ENCODE results near the gene TMEM200A. TPM values are rescaled to one million over a fixed set of nuclear protein-coding genes. Genes with fewer than 3 reads are reported as not detected.

TMEM200A gene
- total RNA-seq, 1 experiment from 2014 or later = 22.9 TPM

- TF ChIP-seq CTCF (IDR thresholded peaks at IDR 0.05 in 2 of 3, conservative IDR thresholded peaks at IDR 0.05 in 1 of 3; ENCODE audit: borderline replicate concordance in 1 of 3, insufficient read depth in 1 of 3, low read depth in 2 of 3, low read length in 2 of 3) = peak; percentile 70 to 85 (median 76)
- no peak for TF ChIP-seq ZBTB33 (IDR thresholded peaks at IDR 0.05; ENCODE audit: extremely low read depth, insufficient replicate concordance, low read length)
These were observed at the start of gene TMEM200A (continued) for GRCh38 chr6:130365166-130366106.

GRCh38 chr6:130320908-130321307 lies 44.9 kb upstream of the TMEM200A start:
- intact Hi-C loops (cut with micrococcal nuclease) = loop anchor here (5.0 kb wide), 3 partner anchors 356 to 521 kb away; no protein-coding TSS in a partner anchor
- no peaks in the 10 kb centered on the region for H3K9me2 ChIP-seq (ENCODE audit: insufficient read depth)
- H2AFZ ChIP-seq (ENCODE audit: low read depth, low read length, poor library complexity, severe bottlenecking) = no peak overlapping the region
- no peak overlapping the region for H3K9ac ChIP-seq (ENCODE audit: low read length)
- ChIA-PET RAD21 (ENCODE audit: low non-redundant PET in 1 of 2, low total read pairs in 2 of 2, uncharacterized antibody in 2 of 2, unreplicated experiment in 2 of 2) (interaction anchor here in 1 of 2 experiments (1.9 kb wide), 1 partner anchor 377 kb away, joined by 5 read pairs; no protein-coding TSS in a partner anchor), CTCF (interaction anchor here (1.1 to 2.3 kb wide), 3 partner anchors 12 to 378 kb away, joined by 3 to 31 read pairs (median 3); partner anchors contain the start of gene TMEM200A), POLR2A (no interaction called here)
- no peak overlapping the region for H3K4me2 ChIP-seq (ENCODE audit: low read length)
- H3K79me2 ChIP-seq (ENCODE audit: insufficient read depth, low read length) = no peaks in the 10 kb centered on the region
- H3K4me3 ChIP-seq (replicated peaks in 1 of 2; ENCODE audit: low read depth in 1 of 2, low read length in 2 of 2) = no peak overlapping the region
- no peak for DNase-seq (ENCODE audit: low read depth, low spot score)
- ATAC-seq = no peak
- H3K36me3 ChIP-seq (ENCODE audit: control insufficient read depth in 1 of 2, insufficient read depth in 2 of 2, low read length in 2 of 2) = no peaks in the 10 kb centered on the region
- no peaks in the 10 kb centered on the region; a peak in 1 of 4 replicates for H3K4me1 ChIP-seq (ENCODE audit: control insufficient read depth in 1 of 2, insufficient read depth in 2 of 2, low read length in 2 of 2)
- H4K20me1 ChIP-seq (ENCODE audit: insufficient read depth) = no peaks in the 10 kb centered on the region
- no peaks in the 10 kb centered on the region for H3K27me3 ChIP-seq (ENCODE audit: insufficient read depth, low read length)
- H3K27ac ChIP-seq (ENCODE audit: low read depth, low read length) = no peak overlapping the region
- no peaks in the 10 kb centered on the region for H3K9me3 ChIP-seq (ENCODE audit: control insufficient read depth in 1 of 2, insufficient read depth in 1 of 2, low read depth in 1 of 2, low read length in 2 of 2)
- no TSS peak for BruUV-seq (replicated peaks)
- TF ChIP-seq SRF (IDR thresholded peaks at IDR 0.05; ENCODE audit: low read depth) (no peak), SIN3A (IDR thresholded peaks at IDR 0.05; ENCODE audit: low read depth) (no peak), POLR2A (IDR thresholded peaks at IDR 0.05; ENCODE audit: borderline replicate concordance, extremely low read depth, insufficient read depth, insufficient read length) (no peak), FOSL1 (IDR thresholded peaks at IDR 0.05; ENCODE audit: low read depth) (no peak), EZH2 (IDR thresholded peaks at IDR 0.05) (no peak), CBX3 (IDR thresholded peaks at IDR 0.05; ENCODE audit: low read depth) (no peak)
